Right hindlimb (tissue), 1 donor: ENCODE measurements around the gene AP5M1.
"Not testable (repeated sequence)": the region's sequence is repeated elsewhere in the genome, so short reads cannot be mapped to it uniquely, and the experiment has no call there.

Source experiments
- DNase-seq: peaks from one replicate; pipeline ENCODE4 v3.0.0-alpha.2; 2018

Gene AP5M1

GRCh38 chr14:57291692-57292647 lies 23.2 kb downstream of the AP5M1 start:
- DNase-seq: no peak

GRCh38 chr14:57293866-57294837 lies 25.4 kb downstream of the AP5M1 start:
- DNase-seq: no peak

GRCh38 chr14:57295239-57295638 lies 26.5 kb downstream of the AP5M1 start:
- DNase-seq: no peak

GRCh38 chr14:57297852-57298251 lies 29.1 kb downstream of the AP5M1 start:
- DNase-seq: peak; percentile 20

- no peak for DNase-seq
These were observed 30.7 kb downstream of the AP5M1 start for GRCh38 chr14:57299511-57299910.

GRCh38 chr14:57302883-57303282 lies 34.1 kb downstream of the AP5M1 start:
- no peak for DNase-seq

GRCh38 chr14:57314396-57315089 lies 45.8 kb downstream of the AP5M1 start:
- DNase-seq: no peak

- DNase-seq: peak; percentile 56
These were observed 48.6 kb downstream of the AP5M1 start for GRCh38 chr14:57317248-57317833.

- DNase-seq: no peak
These were observed 50.9 kb downstream of the AP5M1 start for GRCh38 chr14:57319636-57320192.

GRCh38 chr14:57323721-57324120 lies 55.0 kb downstream of the AP5M1 start:
- DNase-seq: no peak

GRCh38 chr14:57326253-57326652 lies 57.5 kb downstream of the AP5M1 start:
- DNase-seq: no peak

GRCh38 chr14:57329833-57330232 lies 61.1 kb downstream of the AP5M1 start:
- DNase-seq: no peak

GRCh38 chr14:57332475-57332874 lies 63.7 kb downstream of the AP5M1 start:
- not testable (repeated sequence) for DNase-seq

- DNase-seq: not testable (repeated sequence)
These were observed 65.0 kb downstream of the AP5M1 start for GRCh38 chr14:57333726-57334125.

- not testable (repeated sequence) for DNase-seq
These were observed 75.0 kb downstream of the AP5M1 start for GRCh38 chr14:57343545-57344297.

GRCh38 chr14:57345106-57345505 lies 76.3 kb downstream of the AP5M1 start:
- no peak for DNase-seq

- DNase-seq: no peak
These were observed 78.0 kb downstream of the AP5M1 start for GRCh38 chr14:57346741-57347140.
